GM19240 (cell line): ENCODE data around the gene QTRT2.

ENCODE experiments used
- DNase-seq: peaks from one replicate; pipeline ENCODE4 v3.0.0; 2011; ENCODE audit warnings: low spot score; ENCODE audit not compliant: insufficient read length

The QTRT2 gene

GRCh38 chr3:114056130-114057010, at the start of gene QTRT2, which contains the start of gene CCDC191:
QTRT2 (plus strand) TSS chr3:114056737; CDS start chr3:114065258, 8,521 bp downstream.
CCDC191 (minus strand) TSS chr3:114056526; CDS start chr3:114056466, 60 bp downstream.
- peak; percentile 64 for DNase-seq

GRCh38 chr3:114011059-114011797, 45.3 kb upstream of the QTRT2 start:
- DNase-seq = no peak

GRCh38 chr3:114014211-114014610, 42.3 kb upstream of the QTRT2 start:
- DNase-seq = no peak

DNA sequence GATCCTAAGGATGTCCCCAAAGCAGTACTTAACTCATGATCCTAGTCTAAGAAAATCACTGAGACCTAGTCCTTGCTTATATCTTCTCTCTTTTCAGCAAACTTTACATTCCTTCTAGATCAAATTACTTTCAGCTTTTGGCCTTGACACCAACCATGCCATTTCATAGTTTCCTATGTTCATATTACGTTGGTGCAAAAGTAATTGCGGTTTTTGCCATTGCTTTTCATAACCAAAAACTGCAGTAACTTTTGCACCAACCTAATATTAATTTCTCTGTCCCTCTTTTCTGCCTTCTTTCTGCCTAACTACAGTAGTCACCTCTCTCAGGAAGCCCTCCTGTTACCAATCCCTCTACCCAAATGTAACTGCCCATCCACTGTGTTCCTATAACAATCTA, 37.1 kb upstream of the QTRT2 start:
- DNase-seq = no peak

GRCh38 chr3:114020907-114021306, 35.6 kb upstream of the QTRT2 start:
- DNase-seq = no peak

DNA sequence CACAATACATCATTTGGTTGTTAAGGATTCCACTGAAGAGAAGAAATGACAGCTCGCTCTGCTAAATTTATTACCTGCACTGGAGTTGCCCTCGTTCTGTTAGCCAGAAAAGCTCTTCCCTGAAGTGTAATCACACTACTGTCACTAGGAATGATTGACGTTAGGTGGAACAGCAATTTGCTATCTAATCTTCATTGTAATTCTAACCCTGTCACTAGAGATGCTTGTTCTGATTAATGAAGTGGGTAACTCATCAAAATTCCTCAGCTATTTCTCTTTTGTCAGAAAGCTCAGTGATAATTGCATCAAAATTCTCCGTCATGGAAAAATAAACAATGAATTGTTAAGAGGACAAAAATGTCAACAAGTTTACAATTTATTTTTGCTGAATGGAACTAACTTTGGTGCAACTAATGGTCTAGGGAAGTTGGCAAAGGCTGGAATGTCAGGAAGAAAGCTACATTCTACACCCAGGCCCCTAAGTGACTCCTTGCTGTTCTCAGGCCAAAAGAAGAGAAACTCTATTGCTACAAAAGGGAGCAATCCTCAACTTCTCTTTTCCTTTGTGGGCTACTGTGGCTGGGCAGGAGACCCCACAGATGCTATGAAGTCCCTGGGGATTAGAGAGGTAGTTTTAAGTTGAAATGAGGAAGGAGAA, 34.3 kb upstream of the QTRT2 start:
- DNase-seq = no peak

DNA sequence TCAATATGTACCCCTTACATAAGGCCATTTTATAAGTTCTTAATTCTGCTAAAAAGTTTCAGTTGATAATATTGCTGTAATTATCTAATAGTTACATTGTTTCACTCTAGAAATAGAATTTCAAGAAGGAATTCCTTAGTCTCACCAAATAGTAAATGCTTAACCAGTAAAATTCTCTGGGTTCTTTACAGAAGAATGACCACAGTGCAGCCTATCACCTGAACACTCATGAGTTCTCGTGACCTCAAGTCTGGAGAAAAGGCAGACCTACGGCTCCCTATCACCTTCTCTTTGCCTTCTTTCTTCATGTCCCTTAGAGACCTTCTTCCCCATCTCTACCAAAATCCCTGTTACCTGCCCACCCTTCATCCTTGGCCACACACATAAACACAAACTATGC, 31.1 kb upstream of the QTRT2 start:
- no peak for DNase-seq

- DNase-seq = no peak
Measured at GRCh38 chr3:114026331-114026730, 30.2 kb upstream of the QTRT2 start.

DNA sequence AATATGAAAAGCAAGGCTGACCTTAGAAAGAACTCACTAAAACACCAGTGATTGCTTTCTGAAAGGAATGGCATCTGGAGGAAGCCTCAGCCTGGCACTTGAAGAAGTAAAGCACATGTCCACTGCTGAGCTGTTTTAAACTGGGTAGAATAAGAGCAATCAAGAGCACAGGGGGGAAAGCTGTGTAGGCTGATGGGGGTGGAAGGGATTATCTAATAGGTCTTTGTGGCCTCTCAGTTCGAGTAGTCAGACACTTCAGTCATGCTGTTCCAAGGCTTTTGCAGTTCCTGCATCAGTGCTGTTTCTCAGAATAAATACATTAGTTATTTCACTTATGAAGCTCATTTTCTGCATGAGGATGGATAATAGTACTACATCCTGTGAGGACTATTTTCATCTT, 22.8 kb upstream of the QTRT2 start:
- no peak for DNase-seq

GRCh38 chr3:114034211-114034610, 22.3 kb upstream of the QTRT2 start:
- no peak for DNase-seq

- no peak for DNase-seq
Measured at GRCh38 chr3:114034787-114035545, 21.6 kb upstream of the QTRT2 start.

GRCh38 chr3:114035896-114036295, 20.6 kb upstream of the QTRT2 start:
- no peak for DNase-seq

- no peak for DNase-seq
Measured at GRCh38 chr3:114043205-114043604, 13.3 kb upstream of the QTRT2 start.

- no peak for DNase-seq
Measured at GRCh38 chr3:114052216-114052615, 4.3 kb upstream of the QTRT2 start.

GRCh38 chr3:114057011-114057347, 442 bp downstream of the QTRT2 start:
- no peak for DNase-seq

DNA sequence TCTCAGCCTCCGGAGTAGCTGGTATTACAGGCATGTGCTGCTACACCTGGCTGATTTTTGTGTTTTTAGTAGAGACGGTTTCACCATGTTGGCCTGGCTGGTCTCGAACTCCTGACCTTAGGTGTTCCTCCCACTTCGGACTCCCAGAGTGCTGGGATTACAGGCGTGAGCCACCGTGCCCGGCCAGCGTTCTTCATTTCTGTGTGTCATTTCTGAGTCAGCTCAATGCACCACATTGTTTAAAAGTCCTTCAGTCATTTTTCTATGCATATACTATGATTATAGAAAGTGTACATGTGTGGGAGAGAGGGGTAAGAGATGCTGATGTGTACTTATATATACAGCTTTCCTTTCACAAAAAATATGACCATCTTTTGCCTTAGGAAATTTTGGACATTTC, 2.1 kb downstream of the QTRT2 start:
- DNase-seq = no peak

GRCh38 chr3:114060906-114061655, 4.5 kb downstream of the QTRT2 start:
- no peak for DNase-seq

- DNase-seq = no peak
Measured at GRCh38 chr3:114067804-114068203, 11.3 kb downstream of the QTRT2 start.

DNA sequence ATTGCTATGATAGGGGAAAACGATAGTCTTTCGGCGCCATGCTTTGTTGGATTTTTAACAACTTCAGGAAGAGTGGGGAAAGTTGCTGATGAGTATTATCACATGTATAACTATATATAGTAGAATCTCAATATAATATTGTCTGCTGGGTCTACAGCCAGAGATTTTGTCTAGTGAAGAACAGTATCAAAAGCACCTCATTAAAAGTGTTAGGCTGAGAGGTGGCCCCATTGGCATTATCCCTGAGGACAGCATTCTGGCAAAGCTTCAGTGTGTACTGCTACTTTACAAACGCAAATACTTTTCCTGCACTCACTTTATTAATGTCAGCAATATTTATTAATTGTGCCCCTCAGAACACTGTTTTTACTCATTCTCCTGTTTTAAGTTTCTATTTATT, 11.8 kb downstream of the QTRT2 start:
- no peak for DNase-seq

DNA sequence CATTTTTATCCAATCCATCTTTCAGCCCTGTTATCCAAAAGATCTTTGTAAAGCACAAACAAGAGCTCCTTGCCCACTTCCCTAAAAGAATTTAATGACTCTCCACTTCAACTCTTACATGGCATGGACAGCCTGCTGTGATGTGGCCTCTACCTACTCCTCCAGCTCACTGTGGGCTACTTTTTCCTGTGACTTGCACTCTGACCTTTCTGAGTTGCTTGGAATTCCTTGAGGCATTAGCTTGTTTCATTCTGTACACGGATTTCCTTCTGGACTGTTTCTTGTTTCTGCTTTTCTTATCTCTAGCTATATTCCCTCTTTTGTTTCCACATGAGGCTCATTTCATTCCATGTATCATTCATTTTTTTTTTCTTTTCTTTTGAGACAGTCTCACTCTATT, 15.2 kb downstream of the QTRT2 start:
- no peak for DNase-seq

DNA sequence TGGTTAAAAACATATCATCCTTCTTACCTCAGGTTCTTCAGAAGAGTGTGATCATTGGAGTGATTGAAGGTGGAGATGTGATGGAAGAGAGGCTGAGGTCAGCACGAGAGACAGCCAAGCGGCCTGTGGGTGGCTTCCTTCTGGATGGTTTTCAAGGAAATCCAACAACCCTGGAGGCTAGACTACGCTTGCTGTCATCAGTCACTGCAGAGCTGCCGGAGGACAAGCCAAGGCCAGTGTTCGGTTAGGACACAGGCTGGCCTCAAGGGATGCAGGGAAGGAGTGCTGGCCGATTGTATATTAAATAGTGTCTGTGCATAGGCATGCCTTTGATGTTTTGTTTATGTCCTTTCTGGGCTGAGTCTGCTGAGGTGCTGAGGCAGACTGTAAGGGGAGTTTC, 20.2 kb downstream of the QTRT2 start:
- no peak for DNase-seq
